Testis (tissue), 3 donors: ENCODE results near the gene UVSSA. TPM values are rescaled to one million over a fixed set of nuclear protein-coding genes. Genes with fewer than 3 reads are reported as not detected.
A peak's percentile ranks its signal among the peaks of the same experiment; 100 is the strongest.

ENCODE experiments used
- DNase-seq: peaks from one replicate; pipeline ENCODE4 v3.0.0-alpha.2; 2019
- H3K27ac ChIP-seq, 2 donors: fragments of 200-600 bp; sonication (generic); one replicate each; pipeline ENCODE4 v1.5.1; 2019
- H3K27me3 ChIP-seq: fragments of 200-600 bp; sonication (generic); one replicate; pipeline ENCODE4 v1.5.1; 2019
- H3K36me3 ChIP-seq: fragments of 200-600 bp; sonication (generic); one replicate; pipeline ENCODE4 v1.5.1; 2017; ENCODE audit warnings: low read depth; ENCODE audit errors: missing control alignments
- H3K4me1 ChIP-seq: fragments of 200-600 bp; sonication (generic); one replicate; pipeline ENCODE4 v1.5.1; 2019
- H3K4me3 ChIP-seq, 2 donors: fragments of 200-600 bp; sonication (generic); one replicate each; pipeline ENCODE4 v1.5.1; 2017 to 2019
- H3K9me3 ChIP-seq: fragments of 200-600 bp; sonication (generic); one replicate; pipeline ENCODE4 v1.5.1; 2017
- CTCF ChIP-seq, 3 experiments: fragments of 450-650 bp in 2 of 3; fragments of 200-600 bp in 1 of 3; sonication (generic) in 1 of 3; IDR thresholded peaks; one replicate each; pipeline ENCODE4 v1.5.1; 2016 to 2019; ENCODE audit warnings: antibody characterized with exemption in 3 of 3, mild to moderate bottlenecking in 2 of 3, moderate library complexity in 1 of 3
- POLR2A ChIP-seq: fragments of 450-650 bp; IDR thresholded peaks from one replicate; pipeline ENCODE4 v1.6.1; 2017; ENCODE audit warnings: antibody characterized with exemption, mild to moderate bottlenecking, moderate library complexity
- WGBS, 2 donors: methylation state at CpG; one replicate each; pipeline ENCODE4 v1.1.5; 2018; 5-methylcytosine and 5-hydroxymethylcytosine counted together
- intact Hi-C: fragments of 100-400 bp; cut with DNase I; formaldehyde crosslinking; loops from one replicate; pipeline ENCODE4 v1.15.1; 2023; ENCODE audit warnings: low total_unique reads
- polyA plus RNA-seq: library from polyadenylated mRNA; stranded (reverse); fragments of 350-450 nt; fragmentation: Illumina TruSeq; extraction: RNeasy Lipid Tissue Mini Kit (QIAGEN cat#74804); gene quantifications from one replicate; pipeline ENCODE4 v1.2.3, GENCODE V29; 2014; ENCODE audit warnings: low read depth, low replicate concordance; ENCODE audit not compliant: insufficient read depth
- total RNA-seq, 2 donors: library from RNA; depleted of rRNA; stranded (reverse); fragments of >200 nt; gene quantifications; one replicate each; pipeline ENCODE4 v1.2.3, GENCODE V29; 2016

Gene UVSSA
- total and polyA plus RNA-seq, 3 donors from 2014 or later, result 35.8 to 94.6 (median 71.5) TPM

DNA sequence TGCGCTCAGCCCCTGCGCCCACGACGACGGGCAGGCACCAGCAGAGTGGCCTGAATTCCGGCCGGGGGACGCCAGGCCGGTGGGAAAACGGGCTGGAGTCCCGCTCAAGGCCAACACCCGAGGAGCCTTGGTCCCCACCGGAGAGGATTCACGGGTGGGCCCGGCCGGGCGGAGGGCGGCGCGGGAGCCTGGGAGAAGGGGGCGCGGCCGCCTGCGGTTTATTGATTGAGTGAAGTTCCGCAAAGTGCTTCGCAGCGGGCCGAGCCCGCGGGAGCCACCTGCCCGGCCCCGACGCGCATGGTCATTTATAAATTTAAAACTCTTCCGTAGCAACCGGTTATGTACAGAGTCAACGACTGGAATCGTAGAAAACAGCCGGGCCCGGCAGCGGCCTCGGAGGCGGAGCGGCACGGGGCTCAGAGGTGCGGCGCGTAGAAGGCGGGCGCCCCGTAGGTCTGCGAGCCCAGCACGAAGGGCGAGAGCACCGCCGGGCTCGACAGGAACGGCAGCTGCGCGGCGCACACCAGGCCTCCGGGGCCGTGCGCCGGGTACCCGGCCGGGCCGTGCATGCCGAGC is 55.6 kb downstream of the UVSSA start:
- intact Hi-C loops, result no loop called here
- H3K36me3 ChIP-seq, result no peaks in the 10 kb centered on the region
- no peaks in the 10 kb centered on the region for H3K27me3 ChIP-seq
- peaks cover 4% of the 10 kb centered on the region for H3K4me1 ChIP-seq
- peak; percentile 12 for DNase-seq
- WGBS, 2 donors, result 2 to 16% methylated on average over 6 to 69 of the region's 69 CpGs
- TF ChIP-seq POLR2A (no peak), CTCF (IDR thresholded peaks at IDR 0.05) (no peak)
- H3K4me3 ChIP-seq, result no peak overlapping the region
- H3K27ac ChIP-seq, result no peak overlapping the region
- no peaks in the 10 kb centered on the region for H3K9me3 ChIP-seq

GRCh38 chr4:1403177-1403583 is 56.2 kb downstream of the UVSSA start:
- intact Hi-C loops, result no loop called here
- peak; percentile 12 for DNase-seq
- no peaks in the 10 kb centered on the region for H3K9me3 ChIP-seq
- TF ChIP-seq POLR2A, result no peak
- TF ChIP-seq CTCF (IDR thresholded peaks at IDR 0.05), result no peak
- WGBS, 2 donors, result 0 to 3% methylated on average over 2 to 20 of the region's 58 CpGs
- H3K36me3 ChIP-seq, result no peaks in the 10 kb centered on the region
- H3K4me1 ChIP-seq, result peaks cover 4% of the 10 kb centered on the region
- no peak overlapping the region for H3K4me3 ChIP-seq
- H3K27me3 ChIP-seq, result no peaks in the 10 kb centered on the region
- H3K27ac ChIP-seq, result no peak overlapping the region

DNA sequence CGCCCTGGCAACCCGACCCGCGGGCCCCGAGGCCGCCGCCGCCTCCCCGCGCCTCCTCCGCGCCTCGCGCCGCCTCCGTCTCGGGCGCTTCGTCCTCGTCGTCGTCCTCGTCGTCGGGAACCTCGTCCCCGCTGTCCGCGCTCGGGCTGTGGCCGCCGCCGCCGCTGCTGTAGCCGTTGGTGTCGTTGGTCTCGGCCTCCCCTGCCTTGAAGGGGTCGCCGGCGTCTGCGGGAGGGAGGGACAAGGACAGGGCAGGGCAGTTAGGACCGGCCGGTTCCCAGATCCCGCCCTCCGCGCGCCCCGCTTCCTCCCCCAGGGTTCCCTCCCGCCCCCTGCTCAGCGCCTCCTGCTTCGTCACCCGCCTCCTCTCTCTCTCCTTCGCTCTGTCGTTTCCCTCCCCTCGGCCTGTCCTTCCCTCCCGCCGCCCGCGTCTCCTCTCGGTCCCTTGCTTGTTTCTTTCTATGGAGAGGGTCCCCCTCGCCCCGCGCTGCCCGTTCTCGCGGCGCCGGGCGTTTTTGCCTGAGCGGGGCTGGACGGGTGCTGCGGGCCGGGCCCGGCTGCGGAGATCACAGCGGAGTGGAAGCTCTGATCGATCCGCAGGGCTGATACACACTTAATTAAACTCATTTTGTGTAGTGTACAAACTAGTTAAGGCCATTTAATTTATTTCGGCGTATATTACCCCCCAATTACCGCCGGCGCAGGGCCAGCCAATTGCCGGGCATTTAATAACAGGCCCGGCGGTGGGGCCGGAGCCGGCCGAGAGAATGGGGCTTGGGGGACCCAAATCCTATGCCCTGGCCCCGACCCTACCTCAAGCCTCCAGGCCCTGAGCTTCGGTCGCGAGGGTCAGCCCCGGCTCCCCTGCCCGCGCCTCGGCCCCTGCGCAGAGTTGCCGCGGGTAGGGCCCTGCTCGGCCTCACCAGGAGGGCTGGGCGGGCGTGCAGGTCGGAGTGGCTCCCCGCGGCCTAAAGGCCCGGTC is 56.9 kb downstream of the UVSSA start:
- WGBS, 2 donors, result 2% methylated on average over 53 to 84 of the region's 107 CpGs
- DNase-seq, result peak; percentile 12
- no peaks in the 10 kb centered on the region for H3K36me3 ChIP-seq
- no peak overlapping the region for H3K4me3 ChIP-seq
- H3K9me3 ChIP-seq, result no peaks in the 10 kb centered on the region
- H3K27me3 ChIP-seq, result no peaks in the 10 kb centered on the region
- H3K27ac ChIP-seq, result no peak overlapping the region
- H3K4me1 ChIP-seq, result peaks cover 4% of the 10 kb centered on the region
- intact Hi-C loops, result no loop called here
- TF ChIP-seq CTCF (IDR thresholded peaks at IDR 0.05) (no peak), POLR2A (no peak)

DNA sequence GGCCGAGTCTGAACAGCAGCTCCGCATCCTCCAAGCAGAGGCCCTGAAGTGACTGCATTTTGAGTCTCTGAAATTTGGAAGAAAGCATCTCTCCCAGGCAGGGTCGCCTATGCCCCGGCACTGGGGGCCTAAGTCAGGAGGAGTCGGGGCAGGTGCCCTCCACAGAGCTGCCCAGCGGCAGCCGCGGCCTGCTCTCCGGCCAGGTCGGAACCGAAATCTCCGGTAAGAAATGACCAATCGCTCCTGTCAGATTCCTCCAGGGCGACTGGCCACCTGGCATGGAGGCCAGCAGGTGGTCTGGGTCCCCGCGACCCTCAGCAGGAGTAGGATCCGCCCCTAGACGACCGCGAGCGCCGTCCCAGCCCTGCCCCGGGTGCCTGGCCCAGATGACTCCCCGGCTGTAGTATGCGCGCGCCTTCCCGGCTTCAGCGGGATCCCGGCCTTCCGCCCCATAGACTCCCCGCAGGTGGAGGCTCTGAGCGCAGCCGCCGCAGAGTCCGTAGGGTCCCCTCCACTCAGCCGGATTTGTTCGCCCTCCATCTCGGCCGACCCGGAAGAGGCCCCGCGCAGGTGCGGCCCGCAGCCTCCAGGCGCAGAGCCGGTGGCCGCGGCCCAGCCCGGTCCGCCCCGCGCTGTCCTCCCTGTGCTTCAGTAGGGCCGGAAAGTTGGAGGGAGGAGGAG is 57.7 kb downstream of the UVSSA start:
- Histone ChIP-seq H3K4me1 (peaks cover 4% of the 10 kb centered on the region), H3K27me3 (no peaks in the 10 kb centered on the region), H3K27ac (no peak overlapping the region), H3K36me3 (no peaks in the 10 kb centered on the region), H3K9me3 (no peaks in the 10 kb centered on the region), H3K4me3 (no peak overlapping the region)
- TF ChIP-seq CTCF (IDR thresholded peaks at IDR 0.05) (no peak), POLR2A (no peak)
- intact Hi-C loops, result no loop called here
- peak; percentile 11 for DNase-seq
- 3% methylated on average over 53 of the region's 54 CpGs; no CpG with 5 or more reads in 1 of the 2 donors for WGBS, 2 donors
